Lung (tissue), 12 donors: ENCODE measurements around the gene CORO2A. TPM values are rescaled to one million over a fixed set of nuclear protein-coding genes. Genes with fewer than 3 reads are reported as not detected.

Experiments used
- ATAC-seq: fragments of 200-7000 bp; cut with Tn5 transposase; one replicate; pipeline ENCODE4 v1.9.1; 2020; ENCODE audit warnings: moderate number of reproducible peaks; ENCODE audit not compliant: insufficient read depth, low FRiP score
- DNase-seq, 3 donors: peaks; one replicate each; pipeline ENCODE4 v3.0.0-alpha.2; 2013 to 2017
- H3K27ac ChIP-seq, 2 donors: one replicate each; pipeline ENCODE4 v1.5.1; 2013; ENCODE audit warnings: mild to moderate bottlenecking in 2 of 2, moderate library complexity in 2 of 2, control low read depth in 1 of 2, inconsistent platforms in 1 of 2, low read depth in 1 of 2, low read length in 1 of 2
- H3K27me3 ChIP-seq, 3 donors: one replicate each; pipeline ENCODE4 v1.5.1; 2013; ENCODE audit warnings: low read length in 2 of 3; ENCODE audit not compliant: control insufficient read depth in 3 of 3, insufficient read depth in 3 of 3
- H3K36me3 ChIP-seq, 4 donors: one replicate each; pipeline ENCODE4 v1.5.1; 2013; ENCODE audit warnings: low read length in 4 of 4, mild to moderate bottlenecking in 1 of 4, moderate library complexity in 1 of 4; ENCODE audit not compliant: control insufficient read depth in 4 of 4, insufficient read depth in 4 of 4
- H3K4me1 ChIP-seq, 5 donors: one replicate each; pipeline ENCODE4 v1.5.1; 2013; ENCODE audit warnings: low read length in 5 of 5, mild to moderate bottlenecking in 2 of 5, moderate library complexity in 1 of 5; ENCODE audit not compliant: control insufficient read depth in 5 of 5, insufficient read depth in 5 of 5
- H3K4me3 ChIP-seq: one replicate; pipeline ENCODE4 v1.5.1; 2013; ENCODE audit warnings: mild to moderate bottlenecking, control low read depth, moderate library complexity
- H3K9ac ChIP-seq, 2 donors: one replicate each; pipeline ENCODE4 v1.5.1; 2013; ENCODE audit warnings: low read length in 2 of 2, control low read depth in 1 of 2; ENCODE audit not compliant: insufficient read depth in 1 of 2
- H3K9me3 ChIP-seq, 4 donors: one replicate each; pipeline ENCODE4 v1.5.1; 2013; ENCODE audit warnings: low read length in 3 of 4, mild to moderate bottlenecking in 1 of 4, moderate library complexity in 1 of 4; ENCODE audit not compliant: control insufficient read depth in 4 of 4, insufficient read depth in 3 of 4
- WGBS, 2 donors: extraction: QIAGEN DNeasy Blood & Tissue Kit; methylation state at CpG; one replicate each; pipeline ENCODE4 v1.1.7; 2013; 5-methylcytosine and 5-hydroxymethylcytosine counted together
- polyA plus RNA-seq, 2 donors: library from polyadenylated mRNA; stranded (reverse); fragments of 200-250 nt; gene quantifications; one replicate each; pipeline ENCODE4 v1.2.1, GENCODE V29; 2013
- total RNA-seq, 2 donors: library from RNA; depleted of rRNA in 1 of 2; stranded (reverse); fragments of >200 nt in 1 of 2; gene quantifications; one replicate each; pipeline ENCODE4 v1.2.1, GENCODE V29; 2014 to 2021
- TF ChIP-seq, protein P1 (sequence below): IDR thresholded peaks from 2 replicates; pipeline ENCODE4 v1.5.1; 2012; ENCODE audit warnings: mild to moderate bottlenecking; ENCODE audit errors: control extremely low read depth, extremely low read depth
- donor health status: control.
- donor health status: control.
- donor health status: Bipolar disorder and iron deficiency.
- donor health status: healthy.
- donor health status: DM: yes; HTN: yes; CAD: no.

CORO2A gene
- total and polyA plus RNA-seq, 4 donors, result 6.8 to 22.3 (median 14.7) TPM

DNA sequence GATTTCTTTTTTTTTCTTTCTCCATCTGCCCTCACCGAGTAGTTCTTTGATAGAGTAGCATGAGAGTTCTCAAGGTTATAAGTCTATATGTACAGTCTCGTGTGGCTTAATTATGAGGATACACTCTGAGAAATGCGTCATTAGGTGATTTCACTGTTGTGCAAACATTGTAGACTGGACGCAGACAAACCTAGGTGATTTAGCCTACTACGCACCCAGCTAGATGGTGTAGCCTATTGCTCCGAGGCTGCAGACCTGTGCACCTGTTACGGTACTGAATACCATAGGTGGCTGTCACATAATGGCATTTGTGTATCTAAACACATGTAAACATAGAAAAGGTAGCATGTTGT lies 26.9 kb upstream of the CORO2A start:
- Histone ChIP-seq H3K27ac (peak overlapping the region in 1 of 2 donors; percentile 86), H3K4me1 (peaks cover 0 to 8% (median 4%) of the 10 kb centered on the region in 5 donors), H3K9ac (peak overlapping the region in 1 of 2 donors; percentile 51), H3K36me3 (peaks cover 0 to 51% (median 0%) of the 10 kb centered on the region in 4 donors), H3K9me3 (no peaks in the 10 kb centered on the region), H3K27me3 (no peaks in the 10 kb centered on the region), H3K4me3 (no peak overlapping the region)
- TF ChIP-seq, protein P1, sequence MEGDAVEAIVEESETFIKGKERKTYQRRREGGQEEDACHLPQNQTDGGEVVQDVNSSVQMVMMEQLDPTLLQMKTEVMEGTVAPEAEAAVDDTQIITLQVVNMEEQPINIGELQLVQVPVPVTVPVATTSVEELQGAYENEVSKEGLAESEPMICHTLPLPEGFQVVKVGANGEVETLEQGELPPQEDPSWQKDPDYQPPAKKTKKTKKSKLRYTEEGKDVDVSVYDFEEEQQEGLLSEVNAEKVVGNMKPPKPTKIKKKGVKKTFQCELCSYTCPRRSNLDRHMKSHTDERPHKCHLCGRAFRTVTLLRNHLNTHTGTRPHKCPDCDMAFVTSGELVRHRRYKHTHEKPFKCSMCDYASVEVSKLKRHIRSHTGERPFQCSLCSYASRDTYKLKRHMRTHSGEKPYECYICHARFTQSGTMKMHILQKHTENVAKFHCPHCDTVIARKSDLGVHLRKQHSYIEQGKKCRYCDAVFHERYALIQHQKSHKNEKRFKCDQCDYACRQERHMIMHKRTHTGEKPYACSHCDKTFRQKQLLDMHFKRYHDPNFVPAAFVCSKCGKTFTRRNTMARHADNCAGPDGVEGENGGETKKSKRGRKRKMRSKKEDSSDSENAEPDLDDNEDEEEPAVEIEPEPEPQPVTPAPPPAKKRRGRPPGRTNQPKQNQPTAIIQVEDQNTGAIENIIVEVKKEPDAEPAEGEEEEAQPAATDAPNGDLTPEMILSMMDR, result no peak
- DNase-seq (peak in 1 of 3 donors; percentile 14), ATAC-seq (no peak)
- 73 to 86% methylated on average over 7 of the region's 7 CpGs for WGBS, 2 donors

DNA sequence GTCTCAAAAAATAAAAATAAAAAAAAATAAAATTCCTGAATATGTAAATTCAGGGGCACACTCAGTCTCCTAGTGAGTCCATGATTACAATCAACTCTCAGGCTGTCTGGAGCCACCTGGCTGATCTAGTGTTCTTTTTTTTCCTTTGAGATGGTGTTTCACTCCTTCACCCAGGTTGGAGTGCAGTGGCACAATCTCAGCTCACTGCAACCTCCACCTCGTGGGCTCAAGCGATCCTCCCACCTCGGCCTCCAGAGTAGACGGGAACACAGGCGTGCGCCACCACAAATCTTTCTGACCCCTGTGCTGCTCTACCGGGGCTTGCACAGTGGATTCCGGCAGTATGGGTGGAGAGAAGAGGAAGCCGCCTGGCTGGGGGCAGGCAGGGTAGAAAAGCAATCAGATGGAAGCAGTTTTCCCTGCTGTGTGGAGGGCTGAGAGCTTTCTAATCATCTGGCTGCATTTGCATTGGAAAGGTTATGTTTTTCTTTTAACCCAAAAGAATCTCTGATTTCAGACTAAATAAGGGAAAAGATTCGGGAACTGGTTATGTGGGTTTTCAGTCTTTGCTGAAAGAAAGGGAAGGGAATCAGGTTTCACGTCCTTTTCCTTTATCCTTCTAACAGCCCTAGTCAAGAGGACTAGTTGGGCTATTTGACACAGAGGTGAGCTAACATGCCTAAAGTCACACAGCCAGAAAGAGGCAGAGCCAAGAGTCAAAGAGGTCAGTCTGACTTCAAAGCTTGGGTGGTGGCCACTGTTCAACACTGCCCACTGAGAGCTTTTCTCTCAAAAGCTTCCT lies 26.3 kb upstream of the CORO2A start:
- Histone ChIP-seq H3K36me3 (peaks cover 0 to 53% (median 0%) of the 10 kb centered on the region in 4 donors), H3K9me3 (no peaks in the 10 kb centered on the region), H3K4me1 (peaks cover 0 to 8% (median 4%) of the 10 kb centered on the region in 5 donors), H3K27ac (peak overlapping the region in 1 of 2 donors; percentile 21), H3K9ac (no peak overlapping the region), H3K4me3 (no peak overlapping the region), H3K27me3 (no peaks in the 10 kb centered on the region)
- TF ChIP-seq, protein P1, result no peak
- DNase-seq (peak; percentile 38 to 85 (median 72)), ATAC-seq (peak; percentile 57)
- 82 to 87% methylated on average over 11 of the region's 11 CpGs for WGBS, 2 donors

DNA sequence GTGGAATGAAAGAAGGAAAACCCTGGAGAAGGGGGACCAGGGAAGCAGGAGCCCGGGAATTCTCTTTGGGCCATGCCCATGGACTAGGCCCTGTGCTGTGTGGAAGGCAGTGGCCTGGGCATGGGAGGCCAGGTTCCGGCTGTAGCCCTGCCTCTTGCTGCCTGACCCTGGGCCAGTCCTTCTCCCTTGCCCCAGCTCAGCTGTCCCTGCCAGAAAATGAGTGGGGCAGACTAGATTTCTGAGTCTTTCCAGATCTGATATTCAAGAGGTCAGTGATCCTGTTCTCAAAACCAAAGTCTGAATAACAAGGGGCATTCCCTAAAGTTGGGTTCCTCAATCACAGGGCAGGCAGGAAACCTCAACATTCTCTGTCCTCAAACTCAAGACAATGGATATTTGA lies 24.8 kb upstream of the CORO2A start:
- no peak overlapping the region for H3K27ac ChIP-seq
- H3K9me3 ChIP-seq, result no peaks in the 10 kb centered on the region
- peaks cover 0 to 7% (median 0%) of the 10 kb centered on the region in 5 donors for H3K4me1 ChIP-seq
- no peaks in the 10 kb centered on the region for H3K27me3 ChIP-seq
- ATAC-seq, result no peak
- H3K9ac ChIP-seq, result no peak overlapping the region
- TF ChIP-seq, protein P1, result no peak
- no peak overlapping the region for H3K4me3 ChIP-seq
- DNase-seq, result no peak
- peaks cover 0 to 52% (median 0%) of the 10 kb centered on the region in 4 donors for H3K36me3 ChIP-seq
- 93 to 94% methylated on average over 2 of the region's 2 CpGs for WGBS, 2 donors
